ENCODE measurements around the gene RGS9.

GRCh38 chr17:65172496-65173136 is 35.4 kb downstream of the RGS9 start:
- no peak for TF ChIP-seq POLR2A (IDR thresholded peaks at IDR 0.05)
- no peak for TF ChIP-seq CTCF (IDR thresholded peaks at IDR 0.05)

All from vagina (tissue), 2 donors.